Colonic mucosa (tissue), 4 donors: Measurements from ENCODE around the gene NUP37. TPM values are rescaled to one million over a fixed set of nuclear protein-coding genes. Genes with fewer than 3 reads are reported as not detected.
"Not testable (repeated sequence)": the region's sequence is repeated elsewhere in the genome, so short reads cannot be mapped to it uniquely, and the experiment has no call there.

Experiments used
- DNase-seq: peaks from one replicate; pipeline ENCODE4 v3.0.0-alpha.2; 2020
- H3K27ac ChIP-seq: fragments of 200-600 bp; one replicate; pipeline ENCODE4 v1.8.0; 2021
- H3K27me3 ChIP-seq: fragments of 200-600 bp; one replicate; pipeline ENCODE4 v1.8.0; 2021
- H3K36me3 ChIP-seq: fragments of 200-600 bp; one replicate; pipeline ENCODE4 v1.8.0; 2021
- H3K4me1 ChIP-seq: fragments of 200-600 bp; one replicate; pipeline ENCODE4 v1.8.0; 2021; ENCODE audit warnings: mild to moderate bottlenecking
- H3K4me3 ChIP-seq: fragments of 200-600 bp; one replicate; pipeline ENCODE4 v1.8.0; 2021
- H3K9ac ChIP-seq, 2 donors: one replicate each; pipeline ENCODE4 v1.7.0; 2013; ENCODE audit warnings: control low read depth in 2 of 2, low read depth in 2 of 2, low read length in 2 of 2
- H3K9me3 ChIP-seq: fragments of 200-600 bp; one replicate; pipeline ENCODE4 v1.8.0; 2021
- CTCF ChIP-seq: fragments of 200-600 bp; IDR thresholded peaks from one replicate; pipeline ENCODE4 v1.8.0; 2022; ENCODE audit warnings: antibody characterized with exemption, mild to moderate bottlenecking
- intact Hi-C: fragments of 100-400 bp; cut with DNase I; formaldehyde crosslinking; loops from one replicate; pipeline ENCODE4 v1.14.1; 2022
- total RNA-seq, 2 donors: library from RNA; stranded (reverse); fragmentation: NEBNext Ultra II Directional in 1 of 2; extraction: Animal tissue kit (Norgen Biotek cat#: 25700) in 1 of 2; gene quantifications; one replicate each; pipeline ENCODE4 v1.2.1, GENCODE V29; 2021
- donor health status: healthy.
- donor health status: DM: no; HTN: no; CAD: no.
- donor health status: DM: no; HTN: no; CAD: no.

Gene NUP37
- total RNA-seq, 2 donors from 2014 or later, result 25.6 to 49.9 TPM

- no peaks in the 10 kb centered on the region for H3K9me3 ChIP-seq
- no peaks in the 10 kb centered on the region for H3K27me3 ChIP-seq
- H3K9ac ChIP-seq, result no peak overlapping the region
- no peaks in the 10 kb centered on the region for H3K36me3 ChIP-seq
- peak; percentile 12 for TF ChIP-seq CTCF
- H3K27ac ChIP-seq, result no peak overlapping the region
- no peak for DNase-seq
- no peak overlapping the region for H3K4me3 ChIP-seq
- H3K4me1 ChIP-seq, result no peaks in the 10 kb centered on the region
- intact Hi-C loops, result no loop called here
Measured at GRCh38 chr12:102095677-102096263, 24.1 kb downstream of the NUP37 start.

GRCh38 chr12:102093319-102093718, 26.6 kb downstream of the NUP37 start:
- no peak for TF ChIP-seq CTCF
- H3K36me3 ChIP-seq, result no peaks in the 10 kb centered on the region
- no peak overlapping the region for H3K4me3 ChIP-seq
- intact Hi-C loops, result no loop called here
- no peak overlapping the region for H3K9ac ChIP-seq
- no peaks in the 10 kb centered on the region for H3K4me1 ChIP-seq
- no peak for DNase-seq
- H3K9me3 ChIP-seq, result no peaks in the 10 kb centered on the region
- no peaks in the 10 kb centered on the region for H3K27me3 ChIP-seq
- H3K27ac ChIP-seq, result no peak overlapping the region

- H3K9ac ChIP-seq, H3K36me3 ChIP-seq, DNase-seq, H3K4me1 ChIP-seq, intact Hi-C loops, H3K27me3 ChIP-seq, H3K27ac ChIP-seq, H3K4me3 ChIP-seq, H3K9me3 ChIP-seq: not testable (repeated sequence)
Measured at GRCh38 chr12:102089228-102089835, 30.6 kb downstream of the NUP37 start.

GRCh38 chr12:102080842-102081241, 39.1 kb downstream of the NUP37 start:
- no peak overlapping the region for H3K27ac ChIP-seq
- no peaks in the 10 kb centered on the region for H3K4me1 ChIP-seq
- no peaks in the 10 kb centered on the region for H3K9me3 ChIP-seq
- no peak for TF ChIP-seq CTCF
- H3K36me3 ChIP-seq, result peaks cover 5% of the 10 kb centered on the region
- H3K9ac ChIP-seq, result no peak overlapping the region
- no peaks in the 10 kb centered on the region for H3K27me3 ChIP-seq
- no peak for DNase-seq
- H3K4me3 ChIP-seq, result no peak overlapping the region
- intact Hi-C loops, result no loop called here

GRCh38 chr12:102072092-102072491, 47.8 kb downstream of the NUP37 start:
- intact Hi-C loops, H3K27ac ChIP-seq, DNase-seq, H3K4me3 ChIP-seq, H3K27me3 ChIP-seq, H3K9me3 ChIP-seq, H3K9ac ChIP-seq, H3K4me1 ChIP-seq, H3K36me3 ChIP-seq: not testable (repeated sequence)

- H3K9ac ChIP-seq, result no peak overlapping the region
- intact Hi-C loops, result no loop called here
- TF ChIP-seq CTCF, result no peak
Measured at GRCh38 chr12:102069707-102070106, 50.2 kb downstream of the NUP37 start.

More at GRCh38 chr12:102069707-102070106, 50.2 kb downstream of the NUP37 start:
- DNase-seq, result no peak
- Histone ChIP-seq H3K27ac (no peak overlapping the region), H3K4me1 (no peaks in the 10 kb centered on the region), H3K9me3 (no peaks in the 10 kb centered on the region), H3K27me3 (no peaks in the 10 kb centered on the region), H3K36me3 (no peaks in the 10 kb centered on the region), H3K4me3 (no peak overlapping the region)
